ENCODE measurements around the gene OR5H1. TPM values are rescaled to one million over a fixed set of nuclear protein-coding genes. Genes with fewer than 3 reads are reported as not detected.

Gene OR5H1
- total RNA-seq = not detected

GRCh38 chr3:98130421-98130820 lies at the start of gene OR5H1:
Gene OR5H1, plus strand, starts transcription at chr3:98130721. Its CDS starts 1,977 bp downstream, at chr3:98132698.

GRCh38 chr3:98086873-98087272 lies 43.6 kb upstream of the OR5H1 start, which contains the start of gene OR5AC2:
Gene OR5AC2, plus strand, starts transcription at chr3:98087173. Its CDS starts 0 bp downstream, at chr3:98087173.

GRCh38 chr3:98147179-98147578 lies 16.7 kb downstream of the OR5H1 start, which contains the start of gene OR5H14:
Gene OR5H14, plus strand, starts transcription at chr3:98147479. Its CDS starts 1,907 bp downstream, at chr3:98149386.

GRCh38 chr3:98166396-98166795 lies 35.9 kb downstream of the OR5H1 start, which contains the start of gene OR5H15:
Gene OR5H15, plus strand, starts transcription at chr3:98166696. Its CDS starts 2,004 bp downstream, at chr3:98168700.

Other genes starting within 250 kb of the OR5H1 start
- 10 to 100 TPM; 39.4 to 40.5 TPM for gene RIOX2, start 158.3 kb upstream of the OR5H1 start, total RNA-seq
- not detected for gene GABRR3, start 95.4 kb upstream of the OR5H1 start, total RNA-seq
- not detected for gene OR5AC2, start 43.5 kb upstream of the OR5H1 start, total RNA-seq
- gene OR5H14, start 16.8 kb downstream of the OR5H1 start, total RNA-seq = under 1 TPM in 1 of 2 experiments, not detected in 1; 0.03 TPM
- not detected for gene OR5H15, start 36.0 kb downstream of the OR5H1 start, total RNA-seq
- gene OR5H6, start 133.5 kb downstream of the OR5H1 start, total RNA-seq = not detected
- gene OR5H2, start 151.8 kb downstream of the OR5H1 start, total RNA-seq = not detected
- not detected for gene OR5K4, start 223.1 kb downstream of the OR5H1 start, total RNA-seq

Data from activated naive CD4-positive, alpha-beta T cell treated with anti-CD3 and anti-CD28 coated beads, Interleukin-2, amount 10 ng/mL, durations not matched to agents 5 hours and 36 hours (primary cell).